HepG2 (cell line): ENCODE results near the gene STARD10. TPM values are rescaled to one million over a fixed set of nuclear protein-coding genes. Genes with fewer than 3 reads are reported as not detected.
A peak's percentile ranks its signal among the peaks of the same experiment; 100 is the strongest.

Source experiments
- BCL6 ChIP-seq: IDR thresholded peaks from 2 replicates; pipeline ENCODE4 v1.6.1; 2016; ENCODE audit warnings: missing genetic modification reagents, missing compliant biosample characterization
- CHD2 ChIP-seq: IDR thresholded peaks from 2 replicates; pipeline ENCODE4 v1.6.1; 2011; ENCODE audit warnings: low read depth, low read length, improper control_type of control experiment
- GTF2F1 ChIP-seq: fragments of 150-350 bp; IDR thresholded peaks from 2 replicates; pipeline ENCODE4 v1.6.1; 2014; ENCODE audit warnings: low read length
- HMG20B ChIP-seq: conservative IDR thresholded peaks from 2 replicates; pipeline ENCODE4 v1.6.1; 2016; ENCODE audit warnings: missing genetic modification reagents, missing compliant biosample characterization
- KDM1A ChIP-seq: IDR thresholded peaks from 2 replicates; pipeline ENCODE4 v1.6.1; 2016; ENCODE audit warnings: missing compliant biosample characterization
- MXI1 ChIP-seq: IDR thresholded peaks from 3 replicates; pipeline ENCODE4 v1.6.1; 2012; ENCODE audit warnings: low read depth, low read length, inconsistent platforms, borderline replicate concordance
- NFIC ChIP-seq: IDR thresholded peaks from 2 replicates; pipeline ENCODE4 v1.6.1; 2012; ENCODE audit warnings: mild to moderate bottlenecking, low read length, inconsistent platforms
- NR3C1 ChIP-seq: sonication (generic); formaldehyde crosslinking; IDR thresholded peaks from 2 replicates; pipeline ENCODE4 v1.4.0; 2020; ENCODE audit warnings: missing genetic modification reagents
- PCBP1 ChIP-seq: fragments of 200-400 bp; formaldehyde crosslinking; IDR thresholded peaks from 2 replicates; pipeline ENCODE4 v1.6.1; 2017; ENCODE audit warnings: mild to moderate bottlenecking, low read depth, low read length, borderline replicate concordance
- PRPF4 ChIP-seq: fragments of 200-400 bp; formaldehyde crosslinking; IDR thresholded peaks from 2 replicates; pipeline ENCODE4 v1.6.1; 2016; ENCODE audit warnings: low read length, low read depth; ENCODE audit not compliant: poor library complexity, severe bottlenecking
- RFX1 ChIP-seq: fragments of 450-650 bp; IDR thresholded peaks from 2 replicates; pipeline ENCODE4 v1.6.1; 2017
- SOX13 ChIP-seq, 3 experiments: fragments of 450-650 bp in 1 of 3; sonication (generic) in 1 of 3; formaldehyde crosslinking in 1 of 3; IDR thresholded peaks in 2 of 3; conservative IDR thresholded peaks in 1 of 3; 2 replicates each; pipeline versions ENCODE4 v1.5.0 to v1.6.1; 2016 to 2020; ENCODE audit warnings: antibody characterized with exemption in 1 of 3, mild to moderate bottlenecking in 1 of 3, missing compliant biosample characterization in 1 of 3, missing genetic modification reagents in 1 of 3, moderate library complexity in 1 of 3
- SP5 ChIP-seq: IDR thresholded peaks from 2 replicates; pipeline ENCODE4 v1.6.1; 2016; ENCODE audit warnings: low read depth, borderline replicate concordance
- ZFP36L2 ChIP-seq: sonication (generic); formaldehyde crosslinking; IDR thresholded peaks from 2 replicates; pipeline ENCODE4 v1.4.0; 2020; ENCODE audit warnings: missing genetic modification reagents
- ZMYM3 ChIP-seq: sonication (generic); formaldehyde crosslinking; IDR thresholded peaks from 2 replicates; pipeline ENCODE4 v1.5.1; 2020; ENCODE audit warnings: mild to moderate bottlenecking, missing genetic modification reagents
- ZNF20 ChIP-seq: sonication (generic); formaldehyde crosslinking; IDR thresholded peaks from 2 replicates; pipeline ENCODE4 v1.4.0; 2020; ENCODE audit warnings: mild to moderate bottlenecking, moderate library complexity, missing genetic modification reagents
- ZNF430 ChIP-seq: sonication (generic); formaldehyde crosslinking; IDR thresholded peaks from 2 replicates; pipeline ENCODE4 v1.9.0; 2021; ENCODE audit warnings: mild to moderate bottlenecking, missing genetic modification reagents
- ZNF530 ChIP-seq: sonication (generic); formaldehyde crosslinking; IDR thresholded peaks from 2 replicates; pipeline ENCODE4 v1.5.0; 2020; ENCODE audit warnings: low read depth, mild to moderate bottlenecking, missing genetic modification reagents
- ZNF543 ChIP-seq: sonication (generic); formaldehyde crosslinking; IDR thresholded peaks from 2 replicates; pipeline ENCODE4 v1.4.0; 2020; ENCODE audit warnings: mild to moderate bottlenecking, missing genetic modification reagents
- ZNF569 ChIP-seq: sonication (generic); formaldehyde crosslinking; IDR thresholded peaks from 2 replicates; pipeline ENCODE4 v1.5.0; 2020; ENCODE audit warnings: mild to moderate bottlenecking, missing genetic modification reagents, moderate library complexity, borderline replicate concordance
- ZNF747 ChIP-seq: sonication (generic); formaldehyde crosslinking; IDR thresholded peaks from 2 replicates; pipeline ENCODE4 v1.8.1; 2023; ENCODE audit warnings: missing genetic modification reagents, mild to moderate bottlenecking, borderline replicate concordance
- ZNF788 ChIP-seq: sonication (generic); formaldehyde crosslinking; IDR thresholded peaks from 2 replicates; pipeline ENCODE4 v1.5.0; 2020; ENCODE audit warnings: mild to moderate bottlenecking, missing genetic modification reagents, borderline replicate concordance
- ZNF83 ChIP-seq: sonication (generic); formaldehyde crosslinking; IDR thresholded peaks from 2 replicates; pipeline ENCODE4 v1.4.0; 2020; ENCODE audit warnings: missing genetic modification reagents, mild to moderate bottlenecking, borderline replicate concordance
- ZSCAN22 ChIP-seq: sonication (generic); formaldehyde crosslinking; IDR thresholded peaks from 2 replicates; pipeline ENCODE4 v1.4.0; 2020; ENCODE audit warnings: mild to moderate bottlenecking, missing genetic modification reagents
- polyA plus RNA-seq, 8 experiments: library from polyadenylated mRNA; depleted of rRNA in 3 of 8; stranded (reverse) in 7 of 8; unstranded in 1 of 8; fragments of >200 nt; fragmentation: Illumina TruSeq in 4 of 8; extraction: Trizol in 4 of 8; gene quantifications; 2 replicates each; pipeline versions ENCODE4 v1.2.1 to v1.2.3, GENCODE V29; 2011 to 2016; ENCODE audit warnings: low read depth in 4 of 8, missing spikeins in 1 of 8, mixed read lengths in 1 of 8; ENCODE audit not compliant: insufficient read depth in 1 of 8
- total RNA-seq, 5 experiments: library from RNA; depleted of rRNA; stranded (reverse); fragments of >200 nt; fragmentation: Illumina TruSeq; extraction: Trizol; gene quantifications; 2 replicates each; pipeline ENCODE4 v1.2.3, GENCODE V29; 2016; ENCODE audit warnings: low read depth in 1 of 5
- TF ChIP-seq, protein P1 (sequence below), 2 experiments: sonication (generic) in 1 of 2; formaldehyde crosslinking in 1 of 2; IDR thresholded peaks; 2 replicates each; pipeline versions ENCODE4 v1.4.0 to v1.6.1; 2018 to 2020; ENCODE audit warnings: missing genetic modification reagents in 2 of 2, borderline replicate concordance in 1 of 2, low read depth in 1 of 2, mild to moderate bottlenecking in 1 of 2, missing biosample characterization in 1 of 2
- TF ChIP-seq, protein P2 (sequence below): sonication (generic); formaldehyde crosslinking; IDR thresholded peaks from 2 replicates; pipeline ENCODE4 v1.5.0; 2020; ENCODE audit warnings: mild to moderate bottlenecking, missing genetic modification reagents, moderate library complexity
- TF ChIP-seq, protein P3 (sequence below): sonication (generic); formaldehyde crosslinking; IDR thresholded peaks from 2 replicates; pipeline ENCODE4 v1.4.0; 2020; ENCODE audit warnings: low read depth, mild to moderate bottlenecking, missing genetic modification reagents

Gene STARD10
- total and polyA plus RNA-seq, 2 of the 13 experiments (the other 11 are each of a cell fraction or from before 2014, with no cell fraction given), result 260 to 341 TPM

DNA sequence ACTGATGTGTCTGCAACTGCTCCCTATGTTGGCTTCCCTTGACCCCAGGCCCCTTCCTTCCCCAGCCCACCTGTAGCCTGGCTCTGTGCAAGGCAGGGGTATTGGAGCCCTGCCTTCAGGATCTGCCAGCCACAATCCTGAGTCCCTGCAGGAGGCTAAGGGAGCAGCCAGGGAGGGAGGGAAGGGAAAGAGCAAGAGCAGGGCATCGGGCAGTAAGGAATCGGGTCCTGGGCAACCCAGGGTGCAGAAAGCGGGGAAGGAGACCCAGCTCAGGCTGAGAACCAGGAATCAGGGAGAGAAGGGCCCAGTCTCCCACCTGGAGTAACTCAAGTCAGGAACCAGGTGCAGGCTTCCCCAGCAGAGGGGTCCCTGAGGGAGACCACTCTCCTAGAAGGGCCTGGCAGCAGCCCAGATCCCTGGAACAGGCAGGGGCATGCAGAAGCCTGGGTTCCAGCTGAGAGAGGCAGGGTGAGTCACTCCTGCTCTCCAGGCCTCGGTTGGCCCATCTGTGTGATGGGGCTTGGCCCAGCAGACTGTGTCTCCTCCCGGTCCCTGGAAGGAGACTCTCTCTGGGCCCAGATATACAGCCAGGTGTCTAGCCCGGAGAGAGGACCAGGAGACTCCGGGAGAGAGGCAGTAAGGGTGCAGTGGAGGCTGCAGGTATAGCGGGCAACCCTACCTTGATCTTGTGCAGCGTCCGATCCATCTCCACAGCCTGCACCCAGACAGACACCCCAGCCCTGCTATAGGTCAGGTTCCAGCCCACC, 13.4 kb downstream of the STARD10 start (continued):
- TF ChIP-seq, protein P1, sequence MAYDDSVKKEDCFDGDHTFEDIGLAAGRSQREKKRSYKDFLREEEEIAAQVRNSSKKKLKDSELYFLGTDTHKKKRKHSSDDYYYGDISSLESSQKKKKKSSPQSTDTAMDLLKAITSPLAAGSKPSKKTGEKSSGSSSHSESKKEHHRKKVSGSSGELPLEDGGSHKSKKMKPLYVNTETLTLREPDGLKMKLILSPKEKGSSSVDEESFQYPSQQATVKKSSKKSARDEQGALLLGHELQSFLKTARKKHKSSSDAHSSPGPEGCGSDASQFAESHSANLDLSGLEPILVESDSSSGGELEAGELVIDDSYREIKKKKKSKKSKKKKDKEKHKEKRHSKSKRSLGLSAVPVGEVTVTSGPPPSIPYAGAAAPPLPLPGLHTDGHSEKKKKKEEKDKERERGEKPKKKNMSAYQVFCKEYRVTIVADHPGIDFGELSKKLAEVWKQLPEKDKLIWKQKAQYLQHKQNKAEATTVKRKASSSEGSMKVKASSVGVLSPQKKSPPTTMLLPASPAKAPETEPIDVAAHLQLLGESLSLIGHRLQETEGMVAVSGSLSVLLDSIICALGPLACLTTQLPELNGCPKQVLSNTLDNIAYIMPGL (CRISPR knock-in tag; IDR thresholded peaks at IDR 0.05; ENCODE audit: borderline replicate concordance in 1 of 2, low read depth in 1 of 2), result no peak
- TF ChIP-seq, protein P2, sequence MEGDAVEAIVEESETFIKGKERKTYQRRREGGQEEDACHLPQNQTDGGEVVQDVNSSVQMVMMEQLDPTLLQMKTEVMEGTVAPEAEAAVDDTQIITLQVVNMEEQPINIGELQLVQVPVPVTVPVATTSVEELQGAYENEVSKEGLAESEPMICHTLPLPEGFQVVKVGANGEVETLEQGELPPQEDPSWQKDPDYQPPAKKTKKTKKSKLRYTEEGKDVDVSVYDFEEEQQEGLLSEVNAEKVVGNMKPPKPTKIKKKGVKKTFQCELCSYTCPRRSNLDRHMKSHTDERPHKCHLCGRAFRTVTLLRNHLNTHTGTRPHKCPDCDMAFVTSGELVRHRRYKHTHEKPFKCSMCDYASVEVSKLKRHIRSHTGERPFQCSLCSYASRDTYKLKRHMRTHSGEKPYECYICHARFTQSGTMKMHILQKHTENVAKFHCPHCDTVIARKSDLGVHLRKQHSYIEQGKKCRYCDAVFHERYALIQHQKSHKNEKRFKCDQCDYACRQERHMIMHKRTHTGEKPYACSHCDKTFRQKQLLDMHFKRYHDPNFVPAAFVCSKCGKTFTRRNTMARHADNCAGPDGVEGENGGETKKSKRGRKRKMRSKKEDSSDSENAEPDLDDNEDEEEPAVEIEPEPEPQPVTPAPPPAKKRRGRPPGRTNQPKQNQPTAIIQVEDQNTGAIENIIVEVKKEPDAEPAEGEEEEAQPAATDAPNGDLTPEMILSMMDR (CRISPR knock-in tag), result 0 out of 2 replicates have a peak, but pooled peaks have one; percentile 6
- peak; percentile 67 for TF ChIP-seq KDM1A (CRISPR knock-in tag)
- no peak for TF ChIP-seq ZNF543 (CRISPR knock-in tag)
- TF ChIP-seq ZNF430, result no peak
- no peak for TF ChIP-seq GTF2F1
- no peak for TF ChIP-seq ZNF20 (CRISPR knock-in tag)
- no peak for TF ChIP-seq ZNF530 (CRISPR knock-in tag)
- TF ChIP-seq PRPF4, result no peak
- TF ChIP-seq PCBP1, result no peak
- TF ChIP-seq NR3C1, result no peak
- no peak for TF ChIP-seq SOX13 (IDR thresholded peaks at IDR 0.05)
- TF ChIP-seq SOX13 (CRISPR knock-in tag; conservative IDR thresholded peaks at IDR 0.05 in 1 of 2, IDR thresholded peaks at IDR 0.05 in 1 of 2), result no peak
- TF ChIP-seq ZMYM3, result peak; percentile 61; the same call in 1 of the 2 replicates
- TF ChIP-seq ZFP36L2 (CRISPR knock-in tag), result no peak
- TF ChIP-seq NFIC, result no peak
- 0 out of 2 replicates have a peak, but pooled peaks have one; percentile 16 for TF ChIP-seq ZNF83
- no peak for TF ChIP-seq BCL6 (CRISPR knock-in tag)
- TF ChIP-seq HMG20B (CRISPR knock-in tag), result no peak
- 0 out of 2 replicates have a peak, but pooled peaks have one; percentile 15 for TF ChIP-seq ZSCAN22 (CRISPR knock-in tag)
- TF ChIP-seq, protein P3, sequence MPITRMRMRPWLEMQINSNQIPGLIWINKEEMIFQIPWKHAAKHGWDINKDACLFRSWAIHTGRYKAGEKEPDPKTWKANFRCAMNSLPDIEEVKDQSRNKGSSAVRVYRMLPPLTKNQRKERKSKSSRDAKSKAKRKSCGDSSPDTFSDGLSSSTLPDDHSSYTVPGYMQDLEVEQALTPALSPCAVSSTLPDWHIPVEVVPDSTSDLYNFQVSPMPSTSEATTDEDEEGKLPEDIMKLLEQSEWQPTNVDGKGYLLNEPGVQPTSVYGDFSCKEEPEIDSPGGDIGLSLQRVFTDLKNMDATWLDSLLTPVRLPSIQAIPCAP (CRISPR knock-in tag), result no peak
- TF ChIP-seq CHD2, result no peak
- no peak for TF ChIP-seq ZNF569
- TF ChIP-seq ZNF788 (CRISPR knock-in tag), result peak; percentile 62; the same call in 1 of the 2 replicates
- peak; percentile 47; the same call in 1 of the 2 replicates for TF ChIP-seq ZNF747 (CRISPR knock-in tag)
- TF ChIP-seq RFX1, result no peak
- TF ChIP-seq SP5 (CRISPR knock-in tag), result no peak
- TF ChIP-seq MXI1, result no peak
